Body of pancreas (tissue), 4 donors: Measurements from ENCODE around the gene IL20. TPM values are rescaled to one million over a fixed set of nuclear protein-coding genes. Genes with fewer than 3 reads are reported as not detected.

Experiments used
- ATAC-seq: fragments of 150-250 bp; one replicate; pipeline ENCODE4 v1.9.1; 2016
- DNase-seq, 4 donors: peaks; one replicate each; pipeline ENCODE4 v3.0.0-alpha.2; 2019
- H3K27ac ChIP-seq, 4 donors: fragments of 200-600 bp; sonication (generic); 1 replicate in 3 of 4; 2 replicates in 1 of 4; pipeline versions ENCODE4 v1.5.1 to v1.6.1; 2016 to 2019; ENCODE audit warnings: mild to moderate bottlenecking in 1 of 4, mixed read lengths in 1 of 4, moderate library complexity in 1 of 4
- H3K27me3 ChIP-seq, 2 donors: fragments of 200-600 bp; sonication (generic); one replicate each; pipeline ENCODE4 v1.6.0; 2016; ENCODE audit warnings: mild to moderate bottlenecking in 1 of 2
- H3K36me3 ChIP-seq, 2 donors: fragments of 200-600 bp; sonication (generic); replicated peaks in 1 of 2; 2 replicates each; pipeline ENCODE4 v1.5.1; 2016; ENCODE audit warnings: low read depth in 2 of 2; ENCODE audit not compliant: insufficient read depth in 1 of 2
- H3K4me1 ChIP-seq: fragments of 200-600 bp; sonication (generic); one replicate; pipeline ENCODE4 v1.6.0; 2016
- H3K4me3 ChIP-seq, 2 donors: fragments of 200-600 bp; sonication (generic); 1 replicate in 1 of 2; 2 replicates in 1 of 2; pipeline ENCODE4 v1.5.1; 2016 to 2019
- H3K9me3 ChIP-seq, 3 donors: fragments of 200-600 bp; sonication (generic); 1 replicate in 2 of 3; 2 replicates in 1 of 3; pipeline ENCODE4 v1.5.1; 2016
- CTCF ChIP-seq, 7 experiments: fragments of 450-650 bp in 4 of 7; fragments of 200-600 bp in 3 of 7; sonication (generic) in 3 of 7; IDR thresholded peaks; one replicate each; pipeline ENCODE4 v1.5.1; 2016 to 2019; ENCODE audit warnings: antibody characterized with exemption in 7 of 7
- POLR2A ChIP-seq, 3 donors: fragments of 450-650 bp; IDR thresholded peaks; one replicate each; pipeline ENCODE4 v1.6.1; 2016; ENCODE audit warnings: antibody characterized with exemption in 3 of 3, mild to moderate bottlenecking in 2 of 3
- WGBS, 2 donors: methylation state at CpG; one replicate each; pipeline ENCODE4 v1.1.5; 2017; 5-methylcytosine and 5-hydroxymethylcytosine counted together
- intact Hi-C: fragments of 100-400 bp; cut with DNase I; formaldehyde crosslinking; loops from one replicate; pipeline ENCODE4 v1.15.1; 2023
- total RNA-seq, 2 donors: library from RNA; depleted of rRNA; stranded (reverse); fragments of >200 nt; gene quantifications; one replicate each; pipeline ENCODE4 v1.1.0, GENCODE V29; 2016

Gene IL20
- total RNA-seq, 2 donors from 2014 or later: not detected

DNA sequence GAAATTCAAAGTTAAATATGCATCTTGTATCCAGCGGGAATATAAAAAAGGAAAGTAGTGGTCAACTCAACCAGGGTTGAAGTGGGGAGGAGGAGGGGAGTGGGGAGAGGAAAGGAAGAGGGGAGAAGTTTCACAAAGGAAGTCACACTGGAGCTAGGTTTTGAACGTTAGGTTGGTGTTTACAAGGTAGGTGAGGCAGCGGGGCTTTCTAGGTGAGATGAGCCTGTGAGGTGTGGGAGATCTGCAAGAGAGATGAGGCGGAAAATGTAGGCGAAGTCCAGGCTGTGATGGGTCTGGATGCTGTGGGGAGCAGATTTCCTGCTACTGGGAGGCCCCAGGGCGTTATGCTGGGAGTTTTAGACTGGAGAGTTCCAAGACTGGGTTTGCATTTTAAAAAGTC is 36.1 kb upstream of the IL20 start:
- DNase-seq (no peak), ATAC-seq (no peak)
- no peak for TF ChIP-seq POLR2A (IDR thresholded peaks at IDR 0.05)
- TF ChIP-seq CTCF (IDR thresholded peaks at IDR 0.05): no peak
- intact Hi-C loops: no loop called here
- WGBS, 2 donors: 77 to 78% methylated on average over 6 of the region's 6 CpGs
- Histone ChIP-seq H3K27ac (no peak overlapping the region), H3K36me3 (no peaks in the 10 kb centered on the region), H3K27me3 (no peaks in the 10 kb centered on the region), H3K4me3 (no peak overlapping the region), H3K4me1 (no peaks in the 10 kb centered on the region), H3K9me3 (no peaks in the 10 kb centered on the region)

DNA sequence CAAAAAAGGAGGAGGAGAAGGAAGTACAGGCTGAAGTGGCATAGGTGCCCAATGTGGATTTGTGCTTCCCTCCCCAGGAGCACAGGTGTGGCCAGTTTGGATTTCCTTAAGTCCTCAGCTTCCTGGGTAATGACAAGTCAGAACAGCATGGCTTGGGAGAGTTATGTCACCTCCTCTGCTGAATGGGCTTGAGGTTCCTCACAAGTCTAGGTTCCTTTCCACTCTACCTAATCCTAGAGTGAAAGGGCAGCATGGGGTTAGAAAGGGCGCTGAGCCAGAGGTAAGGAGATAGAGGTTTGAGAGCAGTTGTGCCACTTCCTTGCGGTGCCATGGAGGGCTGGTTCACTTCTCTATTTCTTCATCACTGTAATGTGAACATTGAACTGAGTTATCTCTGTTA is 35.5 kb upstream of the IL20 start:
- Histone ChIP-seq H3K4me1 (no peaks in the 10 kb centered on the region), H3K9me3 (no peaks in the 10 kb centered on the region), H3K27ac (no peak overlapping the region), H3K27me3 (no peaks in the 10 kb centered on the region), H3K4me3 (no peak overlapping the region), H3K36me3 (no peaks in the 10 kb centered on the region)
- no peak for DNase-seq
- ATAC-seq: no peak
- WGBS, 2 donors: 74 to 89% methylated on average over 2 of the region's 2 CpGs
- TF ChIP-seq CTCF (IDR thresholded peaks at IDR 0.05) (no peak), POLR2A (IDR thresholded peaks at IDR 0.05) (no peak)
- intact Hi-C loops: no loop called here

GRCh38 chr1:206831650-206832049 is 33.8 kb upstream of the IL20 start:
- no peaks in the 10 kb centered on the region for H3K36me3 ChIP-seq
- H3K4me1 ChIP-seq: no peaks in the 10 kb centered on the region
- 82 to 90% methylated on average over 3 to 4 of the region's 4 CpGs for WGBS, 2 donors
- H3K4me3 ChIP-seq: no peak overlapping the region
- intact Hi-C loops: no loop called here
- H3K9me3 ChIP-seq: no peaks in the 10 kb centered on the region
- H3K27me3 ChIP-seq: no peaks in the 10 kb centered on the region
- ATAC-seq (no peak), DNase-seq (no peak)
- TF ChIP-seq POLR2A (IDR thresholded peaks at IDR 0.05) (no peak), CTCF (IDR thresholded peaks at IDR 0.05) (no peak)
- no peak overlapping the region for H3K27ac ChIP-seq

DNA sequence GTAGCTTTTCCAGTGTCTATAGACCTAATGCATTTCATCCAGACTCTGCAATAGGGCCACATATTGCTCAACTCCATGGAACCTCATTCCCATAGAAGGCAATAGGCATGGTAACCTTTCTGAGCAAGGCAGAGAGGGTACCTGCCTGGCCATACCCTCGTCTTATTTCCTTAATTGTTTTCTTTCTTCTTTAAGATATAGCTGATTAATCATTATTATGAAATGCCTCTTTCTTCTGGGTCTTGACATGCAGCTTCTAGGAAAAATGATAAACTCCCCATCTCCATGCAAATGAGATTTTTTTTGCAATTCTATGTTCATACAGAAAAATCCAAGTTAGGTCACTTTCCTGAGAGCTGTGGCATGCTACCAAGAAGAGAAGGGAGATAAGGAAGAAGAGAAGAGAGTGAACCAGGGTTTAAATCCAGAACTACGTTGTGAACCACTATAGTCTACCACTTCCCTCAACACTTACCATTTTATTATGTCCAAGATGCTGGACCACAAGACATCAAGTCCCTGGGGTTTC is 33.0 kb upstream of the IL20 start:
- Histone ChIP-seq H3K27me3 (no peaks in the 10 kb centered on the region), H3K4me1 (no peaks in the 10 kb centered on the region), H3K27ac (no peak overlapping the region), H3K9me3 (no peaks in the 10 kb centered on the region), H3K4me3 (no peak overlapping the region), H3K36me3 (no peaks in the 10 kb centered on the region)
- 45 to 55% methylated on average over 2 of the region's 2 CpGs for WGBS, 2 donors
- no peak for ATAC-seq
- no peak for DNase-seq
- intact Hi-C loops: no loop called here
- no peak for TF ChIP-seq CTCF (IDR thresholded peaks at IDR 0.05)
- no peak for TF ChIP-seq POLR2A (IDR thresholded peaks at IDR 0.05)

DNA sequence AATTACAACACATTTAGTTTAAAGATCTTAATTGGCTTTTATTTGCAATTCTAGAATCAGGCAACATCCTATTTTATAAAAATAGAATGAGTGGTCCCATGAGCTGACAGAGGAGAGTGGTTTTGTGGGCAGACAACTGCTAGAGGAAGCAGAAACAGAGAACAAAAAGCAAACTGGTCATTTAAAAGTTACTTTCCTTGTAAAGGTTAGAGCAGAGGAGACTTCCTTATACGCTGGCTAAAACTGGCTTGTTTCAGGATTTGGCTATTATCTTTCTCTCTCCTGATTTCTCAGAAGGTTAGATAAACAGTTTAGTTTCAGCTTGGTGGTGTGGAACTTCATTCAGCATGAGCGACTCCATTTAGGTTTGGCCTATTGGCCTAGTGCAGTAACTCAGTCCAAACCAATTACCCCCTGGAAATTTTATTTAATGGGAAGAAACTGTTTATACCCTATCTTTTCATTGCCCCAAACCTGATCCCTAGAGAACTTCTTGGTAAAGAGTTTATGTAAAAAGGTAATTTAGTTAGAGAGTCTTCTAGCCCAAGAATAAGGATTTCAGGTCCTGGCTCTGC is 32.2 kb upstream of the IL20 start:
- Histone ChIP-seq H3K4me1 (no peaks in the 10 kb centered on the region), H3K4me3 (no peak overlapping the region), H3K27me3 (no peaks in the 10 kb centered on the region), H3K36me3 (no peaks in the 10 kb centered on the region), H3K27ac (no peak overlapping the region), H3K9me3 (no peaks in the 10 kb centered on the region)
- DNase-seq (no peak), ATAC-seq (no peak)
- 69 to 82% methylated on average over 2 of the region's 2 CpGs for WGBS, 2 donors
- no peak for TF ChIP-seq CTCF (IDR thresholded peaks at IDR 0.05)
- intact Hi-C loops: no loop called here
